Ovary (tissue), 9 donors: ENCODE measurements around the gene SBNO2. TPM values are rescaled to one million over a fixed set of nuclear protein-coding genes. Genes with fewer than 3 reads are reported as not detected.

Source experiments
- DNase-seq, 5 donors: peaks; one replicate each; pipeline ENCODE4 v3.0.0-alpha.2; 2019 to 2020
- H3K27ac ChIP-seq, 2 donors: fragments of 200-600 bp; one replicate each; pipeline versions ENCODE4 v1.5.1 to v1.8.0; 2019 to 2022
- H3K27me3 ChIP-seq: fragments of 200-600 bp; one replicate; pipeline ENCODE4 v1.8.0; 2022
- H3K36me3 ChIP-seq: fragments of 200-600 bp; sonication (generic); one replicate; pipeline ENCODE4 v1.5.1; 2019
- H3K4me1 ChIP-seq: one replicate; pipeline ENCODE4 v1.8.1; 2013; ENCODE audit warnings: mild to moderate bottlenecking, moderate library complexity; ENCODE audit not compliant: insufficient read depth
- H3K4me3 ChIP-seq: fragments of 200-600 bp; sonication (generic); one replicate; pipeline ENCODE4 v1.5.1; 2017
- H3K9me3 ChIP-seq, 2 donors: fragments of 200-600 bp in 1 of 2; sonication (generic) in 1 of 2; one replicate each; pipeline versions ENCODE4 v1.5.1 to v1.8.1; 2013 to 2019; ENCODE audit warnings: mild to moderate bottlenecking in 1 of 2, moderate library complexity in 1 of 2
- EP300 ChIP-seq: sonication (generic); formaldehyde crosslinking; IDR thresholded peaks from one replicate; pipeline ENCODE4 v1.6.1; 2017; ENCODE audit warnings: antibody characterized with exemption
- POLR2A ChIP-seq: fragments of 450-650 bp; IDR thresholded peaks from one replicate; pipeline ENCODE4 v1.6.1; 2017; ENCODE audit warnings: antibody characterized with exemption, mild to moderate bottlenecking, moderate library complexity
- WGBS, 3 donors: extraction: QIAGEN DNeasy Blood & Tissue Kit in 1 of 3; methylation state at CpG; one replicate each; pipeline versions ENCODE4 v1.1.5 to v1.1.7; 2013 to 2017; 5-methylcytosine and 5-hydroxymethylcytosine counted together
- intact Hi-C, 4 donors: fragments of 100-400 bp; cut with DNase I; formaldehyde crosslinking; loops; one replicate each; pipeline versions ENCODE4 v1.11.0 to v1.15.1; 2022 to 2023
- polyA plus RNA-seq, 2 donors: library from polyadenylated mRNA; stranded (reverse); fragments of 200-250 nt in 1 of 2; fragments of 350-450 nt in 1 of 2; fragmentation: Illumina TruSeq in 1 of 2; extraction: RNeasy Lipid Tissue Mini Kit (QIAGEN cat#74804) in 1 of 2; gene quantifications; one replicate each; pipeline ENCODE4 v1.2.3, GENCODE V29; 2013 to 2014
- total RNA-seq, 7 donors: library from RNA; depleted of rRNA in 2 of 7; stranded (reverse); fragments of >200 nt in 2 of 7; fragmentation: NEBNext Ultra II Directional in 3 of 7; extraction: Animal tissue kit (Norgen Biotek cat#: 25700) in 3 of 7; gene quantifications; one replicate each; pipeline versions ENCODE4 v1.1.0 to v1.2.4, GENCODE V29; 2016 to 2023
- TF ChIP-seq, protein P1 (sequence below), 3 donors: fragments of 450-650 bp in 2 of 3; fragments of 200-600 bp in 1 of 3; IDR thresholded peaks; one replicate each; pipeline versions ENCODE4 v1.5.1 to v1.8.0; 2016 to 2022; ENCODE audit warnings: antibody characterized with exemption in 3 of 3, mild to moderate bottlenecking in 1 of 3
- donor health status: DM: no; HTN: no; CAD: no; lungs with moderate emphysema.
- donor health status: DM: no; HTN: no; CAD: no.
- donor health status: Bipolar disorder and iron deficiency.
- donor health status: DM: yes; HTN: yes; CAD: no.
- donor health status: DM: no; HTN: no; CAD: no.
- donor health status: DM: yes; HTN: yes; CAD: no.

Gene SBNO2
- total and polyA plus RNA-seq, 9 donors = 6.1 to 92.6 (median 60.9) TPM

- Histone ChIP-seq H3K4me1 (peaks cover 4% of the 10 kb centered on the region), H3K27me3 (no peaks in the 10 kb centered on the region), H3K4me3 (no peak overlapping the region), H3K27ac (no peak overlapping the region), H3K9me3 (no peaks in the 10 kb centered on the region), H3K36me3 (no peaks in the 10 kb centered on the region)
- TF ChIP-seq EP300 (no peak), POLR2A (no peak)
- TF ChIP-seq, protein P1, sequence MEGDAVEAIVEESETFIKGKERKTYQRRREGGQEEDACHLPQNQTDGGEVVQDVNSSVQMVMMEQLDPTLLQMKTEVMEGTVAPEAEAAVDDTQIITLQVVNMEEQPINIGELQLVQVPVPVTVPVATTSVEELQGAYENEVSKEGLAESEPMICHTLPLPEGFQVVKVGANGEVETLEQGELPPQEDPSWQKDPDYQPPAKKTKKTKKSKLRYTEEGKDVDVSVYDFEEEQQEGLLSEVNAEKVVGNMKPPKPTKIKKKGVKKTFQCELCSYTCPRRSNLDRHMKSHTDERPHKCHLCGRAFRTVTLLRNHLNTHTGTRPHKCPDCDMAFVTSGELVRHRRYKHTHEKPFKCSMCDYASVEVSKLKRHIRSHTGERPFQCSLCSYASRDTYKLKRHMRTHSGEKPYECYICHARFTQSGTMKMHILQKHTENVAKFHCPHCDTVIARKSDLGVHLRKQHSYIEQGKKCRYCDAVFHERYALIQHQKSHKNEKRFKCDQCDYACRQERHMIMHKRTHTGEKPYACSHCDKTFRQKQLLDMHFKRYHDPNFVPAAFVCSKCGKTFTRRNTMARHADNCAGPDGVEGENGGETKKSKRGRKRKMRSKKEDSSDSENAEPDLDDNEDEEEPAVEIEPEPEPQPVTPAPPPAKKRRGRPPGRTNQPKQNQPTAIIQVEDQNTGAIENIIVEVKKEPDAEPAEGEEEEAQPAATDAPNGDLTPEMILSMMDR (IDR thresholded peaks at IDR 0.05) = no peak
- 43 to 68% (median 56%) methylated on average over 52 to 58 of the region's 58 CpGs for WGBS, 3 donors
- intact Hi-C loops = no loop called here
- peak in 2 of 5 donors; percentile 67 to 69 for DNase-seq
Observed at GRCh38 chr19:1081301-1082164, 92.5 kb downstream of the SBNO2 start.

- 86 to 96% (median 88%) methylated on average over 47 to 50 of the region's 50 CpGs for WGBS, 3 donors
- DNase-seq = peak in 2 of 5 donors; percentile 32 to 38
- no peaks in the 10 kb centered on the region for H3K36me3 ChIP-seq
- intact Hi-C loops = no loop called here
- no peak overlapping the region for H3K4me3 ChIP-seq
- no peak for TF ChIP-seq EP300
- TF ChIP-seq POLR2A = no peak
- TF ChIP-seq, protein P1 (IDR thresholded peaks at IDR 0.05) = no peak
- no peaks in the 10 kb centered on the region for H3K9me3 ChIP-seq
- H3K4me1 ChIP-seq = peaks cover 4% of the 10 kb centered on the region
- H3K27me3 ChIP-seq = no peaks in the 10 kb centered on the region
- no peak overlapping the region for H3K27ac ChIP-seq
Observed at GRCh38 chr19:1080360-1081161, 93.5 kb downstream of the SBNO2 start.

DNA sequence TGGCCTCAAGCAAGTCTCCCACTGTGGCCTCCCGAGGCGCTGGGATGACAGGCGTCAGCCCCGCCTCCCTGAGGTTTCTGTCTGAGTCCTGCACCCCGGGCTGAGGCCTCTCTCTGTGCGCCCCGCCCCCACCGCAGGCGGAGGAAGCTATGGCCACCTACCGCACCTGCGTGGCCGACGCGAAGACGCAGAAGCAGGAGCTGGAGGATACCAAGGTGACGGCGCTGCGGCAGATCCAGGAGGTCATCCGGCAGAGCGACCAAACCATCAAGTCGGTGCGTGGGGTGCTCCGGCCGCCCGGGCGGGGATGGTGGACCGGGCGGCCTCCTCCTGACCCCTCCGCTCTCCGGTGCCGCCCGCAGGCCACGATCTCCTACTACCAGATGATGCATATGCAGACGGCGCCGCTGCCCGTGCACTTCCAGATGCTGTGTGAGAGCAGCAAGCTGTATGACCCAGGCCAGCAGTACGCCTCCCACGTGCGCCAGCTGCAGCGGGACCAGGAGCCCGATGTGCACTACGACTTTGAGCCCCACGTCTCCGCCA is 94.4 kb downstream of the SBNO2 start:
- Histone ChIP-seq H3K27ac (no peak overlapping the region), H3K36me3 (no peaks in the 10 kb centered on the region), H3K4me3 (no peak overlapping the region), H3K27me3 (no peaks in the 10 kb centered on the region), H3K4me1 (peaks cover 4% of the 10 kb centered on the region), H3K9me3 (no peaks in the 10 kb centered on the region)
- WGBS, 3 donors = 79 to 83% (median 80%) methylated on average over 40 to 45 of the region's 45 CpGs
- DNase-seq = peak in 1 of 5 donors; percentile 24
- TF ChIP-seq, protein P1 (IDR thresholded peaks at IDR 0.05) = no peak
- no peak for TF ChIP-seq POLR2A
- intact Hi-C loops = no loop called here

DNA sequence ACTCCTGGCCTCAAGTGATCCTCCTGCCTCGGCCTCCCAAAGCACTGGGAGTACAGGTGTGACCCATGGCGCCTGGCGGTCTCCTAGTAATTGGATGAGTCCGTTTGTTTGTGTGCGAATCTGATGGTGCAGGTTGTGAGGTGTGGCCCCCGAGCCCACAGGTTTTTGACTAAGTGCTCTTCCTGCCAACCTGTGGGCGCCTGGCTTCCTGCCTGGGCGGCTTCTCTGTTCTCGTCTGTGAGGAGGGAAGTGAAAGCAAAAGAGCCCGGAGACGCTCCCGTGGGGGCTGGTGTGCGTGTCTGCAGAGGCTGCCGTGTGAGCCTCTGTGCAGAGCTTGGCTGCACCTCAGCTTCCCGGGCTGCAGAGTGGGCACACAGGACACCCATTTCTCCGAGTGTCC is 97.1 kb downstream of the SBNO2 start:
- no peaks in the 10 kb centered on the region for H3K9me3 ChIP-seq
- no peaks in the 10 kb centered on the region for H3K27me3 ChIP-seq
- H3K36me3 ChIP-seq = no peaks in the 10 kb centered on the region
- intact Hi-C loops = no loop called here
- peak in 1 of 5 donors; percentile 25 for DNase-seq
- no peaks in the 10 kb centered on the region for H3K4me1 ChIP-seq
- H3K27ac ChIP-seq = no peak overlapping the region
- WGBS, 3 donors = 56 to 76% (median 60%) methylated on average over 16 of the region's 16 CpGs
- H3K4me3 ChIP-seq = no peak overlapping the region
- TF ChIP-seq EP300 = no peak
- TF ChIP-seq, protein P1 (IDR thresholded peaks at IDR 0.05) = no peak
- no peak for TF ChIP-seq POLR2A
